Trophoblast cell (in vitro differentiated cells and primary cell): ENCODE measurements around the gene CRYBB2.

Source experiments
- DNase-seq, 2 donors: peaks; one replicate each; pipeline ENCODE4 v3.0.0-alpha.2; 2016
- H2AFZ ChIP-seq: 2 replicates; pipeline ENCODE4 v1.6.1; 2013; ENCODE audit warnings: low read length, moderate library complexity, mild to moderate bottlenecking; ENCODE audit not compliant: insufficient read depth, poor library complexity
- H2AK5ac ChIP-seq: 2 replicates; pipeline ENCODE4 v1.6.1; 2013; ENCODE audit warnings: mild to moderate bottlenecking, low read length
- H2BK120ac ChIP-seq: 2 replicates; pipeline ENCODE4 v1.6.1; 2013; ENCODE audit warnings: low read length, mild to moderate bottlenecking, moderate library complexity; ENCODE audit not compliant: insufficient read depth, poor library complexity
- H2BK12ac ChIP-seq: 2 replicates; pipeline ENCODE4 v1.6.1; 2013; ENCODE audit warnings: mild to moderate bottlenecking, low read length, moderate library complexity
- H2BK5ac ChIP-seq: 2 replicates; pipeline ENCODE4 v1.6.1; 2013; ENCODE audit warnings: low read length, low read depth, moderate library complexity, mild to moderate bottlenecking; ENCODE audit not compliant: poor library complexity
- H3K14ac ChIP-seq: 2 replicates; pipeline ENCODE4 v1.6.1; 2013; ENCODE audit warnings: mild to moderate bottlenecking, low read length
- H3K18ac ChIP-seq: 2 replicates; pipeline ENCODE4 v1.6.1; 2013; ENCODE audit warnings: mild to moderate bottlenecking, low read length
- H3K23ac ChIP-seq: 2 replicates; pipeline ENCODE4 v1.6.1; 2013; ENCODE audit warnings: low read length
- H3K27ac ChIP-seq: 2 replicates; pipeline ENCODE4 v1.5.1; 2013; ENCODE audit warnings: low read depth, mild to moderate bottlenecking, inconsistent platforms, low read length, moderate library complexity
- H3K27me3 ChIP-seq: 2 replicates; pipeline ENCODE4 v1.6.1; 2013; ENCODE audit warnings: inconsistent platforms, mild to moderate bottlenecking, low read length, moderate library complexity; ENCODE audit not compliant: insufficient read depth
- H3K36me3 ChIP-seq, 2 experiments: 1 replicate in 1 of 2; 2 replicates in 1 of 2; pipeline ENCODE4 v1.6.1; 2013; ENCODE audit warnings: low read length in 2 of 2, mild to moderate bottlenecking in 2 of 2, moderate library complexity in 1 of 2; ENCODE audit not compliant: insufficient read depth in 2 of 2, control insufficient read depth in 1 of 2
- H3K4ac ChIP-seq: 2 replicates; pipeline ENCODE4 v1.6.1; 2013; ENCODE audit warnings: low read depth, mild to moderate bottlenecking, low read length, moderate library complexity
- H3K4me1 ChIP-seq, 2 experiments: 1 replicate in 1 of 2; 2 replicates in 1 of 2; pipeline ENCODE4 v1.6.1; 2013; ENCODE audit warnings: low read length in 2 of 2, mild to moderate bottlenecking in 2 of 2, moderate library complexity in 1 of 2; ENCODE audit not compliant: insufficient read depth in 2 of 2, control insufficient read depth in 1 of 2
- H3K4me2 ChIP-seq: 2 replicates; pipeline ENCODE4 v1.6.1; 2013; ENCODE audit warnings: inconsistent platforms, mild to moderate bottlenecking, low read length, moderate library complexity
- H3K4me3 ChIP-seq: 2 replicates; pipeline ENCODE4 v1.5.1; 2013; ENCODE audit warnings: mild to moderate bottlenecking, low read depth, low read length, inconsistent platforms
- H3K79me1 ChIP-seq: one replicate; pipeline ENCODE4 v1.6.1; 2013; ENCODE audit warnings: low read length
- H3K79me2 ChIP-seq: 2 replicates; pipeline ENCODE4 v1.6.1; 2013; ENCODE audit warnings: low read length, mild to moderate bottlenecking; ENCODE audit not compliant: control insufficient read depth, insufficient read depth, poor library complexity
- H3K9ac ChIP-seq: 2 replicates; pipeline ENCODE4 v1.6.1; 2013; ENCODE audit warnings: mild to moderate bottlenecking, low read length
- H3K9me3 ChIP-seq: 2 replicates; pipeline ENCODE4 v1.6.1; 2013; ENCODE audit warnings: low read depth, mild to moderate bottlenecking, control low read depth, inconsistent platforms, low read length; ENCODE audit not compliant: insufficient read depth
- H4K12ac ChIP-seq: 2 replicates; pipeline ENCODE4 v1.6.1; 2013; ENCODE audit warnings: low read depth, mild to moderate bottlenecking, low read length, moderate library complexity
- H4K8ac ChIP-seq: 2 replicates; pipeline ENCODE4 v1.6.1; 2013; ENCODE audit warnings: low read depth, mild to moderate bottlenecking, low read length, moderate library complexity
- H4K91ac ChIP-seq: one replicate; pipeline ENCODE4 v1.6.1; 2013; ENCODE audit warnings: low read depth, mild to moderate bottlenecking, low read length, moderate library complexity
- WGBS: extraction: QIAGEN DNeasy Blood & Tissue Kit; methylation state at CpG from one replicate; pipeline ENCODE4 v1.1.7; 2013; ENCODE audit warnings: missing lambda C conversion rate; ENCODE audit not compliant: insufficient read length, insufficient coverage; ENCODE audit errors: extremely low coverage; 5-methylcytosine and 5-hydroxymethylcytosine counted together

The CRYBB2 gene

GRCh38 chr22:25207553-25208157 is 11.8 kb upstream of the CRYBB2 start:
- WGBS, result 100% methylated on average over 1 of the region's 2 CpGs
- H3K4ac ChIP-seq, result no peak overlapping the region
- no peak overlapping the region for H3K23ac ChIP-seq

GRCh38 chr22:25208328-25208727 is 11.1 kb upstream of the CRYBB2 start:
- Histone ChIP-seq H3K9me3 (peaks cover 2% of the 10 kb centered on the region), H3K36me3 (peaks cover 2 to 3% of the 10 kb centered on the region in 2 experiments), H3K4me3 (no peak overlapping the region), H3K4ac (no peak overlapping the region), H4K91ac (no peak overlapping the region), H2AFZ (no peak overlapping the region), H2BK12ac (no peak overlapping the region), H3K27me3 (no peaks in the 10 kb centered on the region), H3K27ac (no peak overlapping the region), H3K18ac (no peak overlapping the region), H3K79me1 (no peaks in the 10 kb centered on the region), H3K14ac (no peak overlapping the region), H3K4me2 (no peak overlapping the region), H3K23ac (no peak overlapping the region), H2BK5ac (no peak overlapping the region), H3K4me1 (no peaks in the 10 kb centered on the region), H3K9ac (no peak overlapping the region), H2BK120ac (no peak overlapping the region), H2AK5ac (no peak overlapping the region), H3K79me2 (no peaks in the 10 kb centered on the region), H4K8ac (no peak overlapping the region), H4K12ac (no peak overlapping the region)
- WGBS, result no CpG with 5 or more reads among the region's 2 CpGs
- DNase-seq, result no peak

More at GRCh38 chr22:25207553-25208157, 11.8 kb upstream of the CRYBB2 start:
- no peak overlapping the region for H3K27ac ChIP-seq
- no peak for DNase-seq
- H3K36me3 ChIP-seq, result peaks cover 2 to 3% of the 10 kb centered on the region in 2 experiments
- no peak overlapping the region for H3K4me2 ChIP-seq
- H2AK5ac ChIP-seq, result no peak overlapping the region
- H3K14ac ChIP-seq, result no peak overlapping the region
- H2BK12ac ChIP-seq, result no peak overlapping the region
- H3K79me1 ChIP-seq, result no peaks in the 10 kb centered on the region
- H2BK5ac ChIP-seq, result no peak overlapping the region
- H3K18ac ChIP-seq, result no peak overlapping the region
- no peak overlapping the region for H3K4me3 ChIP-seq
- H4K91ac ChIP-seq, result no peak overlapping the region
- H3K79me2 ChIP-seq, result no peaks in the 10 kb centered on the region
- H3K27me3 ChIP-seq, result no peaks in the 10 kb centered on the region
- no peak overlapping the region for H4K12ac ChIP-seq
- H4K8ac ChIP-seq, result no peak overlapping the region
- H2AFZ ChIP-seq, result no peak overlapping the region
- H3K9ac ChIP-seq, result no peak overlapping the region
- H2BK120ac ChIP-seq, result no peak overlapping the region
- peaks cover 2% of the 10 kb centered on the region for H3K9me3 ChIP-seq
- H3K4me1 ChIP-seq, result no peaks in the 10 kb centered on the region

GRCh38 chr22:25208743-25209505 is 10.5 kb upstream of the CRYBB2 start:
- H2BK120ac ChIP-seq, result no peak overlapping the region
- H3K23ac ChIP-seq, result no peak overlapping the region
- no peak overlapping the region for H3K4ac ChIP-seq
- no peaks in the 10 kb centered on the region for H3K79me2 ChIP-seq
- H2BK12ac ChIP-seq, result no peak overlapping the region
- no peak overlapping the region for H3K14ac ChIP-seq
- H3K27me3 ChIP-seq, result no peaks in the 10 kb centered on the region
- H2AK5ac ChIP-seq, result no peak overlapping the region
- no peak overlapping the region for H3K4me3 ChIP-seq
- H3K9me3 ChIP-seq, result peaks cover 2% of the 10 kb centered on the region
- H3K4me1 ChIP-seq, result no peaks in the 10 kb centered on the region
- no peak overlapping the region for H3K4me2 ChIP-seq
- H2AFZ ChIP-seq, result no peak overlapping the region
- no peaks in the 10 kb centered on the region for H3K79me1 ChIP-seq
- no peak for DNase-seq
- no peak overlapping the region for H3K27ac ChIP-seq
- no peak overlapping the region for H3K18ac ChIP-seq
- H4K12ac ChIP-seq, result no peak overlapping the region
- H3K36me3 ChIP-seq, result no peaks in the 10 kb centered on the region
- H4K91ac ChIP-seq, result no peak overlapping the region
- H4K8ac ChIP-seq, result no peak overlapping the region
- no peak overlapping the region for H3K9ac ChIP-seq
- WGBS, result no CpG with 5 or more reads among the region's 17 CpGs
- H2BK5ac ChIP-seq, result no peak overlapping the region

- no peaks in the 10 kb centered on the region for H3K27me3 ChIP-seq
- DNase-seq, result no peak
- no CpG with 5 or more reads among the region's 3 CpGs for WGBS
- H4K91ac ChIP-seq, result no peak overlapping the region
- H3K4ac ChIP-seq, result no peak overlapping the region
- H4K12ac ChIP-seq, result no peak overlapping the region
- no peaks in the 10 kb centered on the region for H3K79me2 ChIP-seq
- no peak overlapping the region for H3K4me2 ChIP-seq
- H3K27ac ChIP-seq, result no peak overlapping the region
- no peak overlapping the region for H3K23ac ChIP-seq
- no peak overlapping the region for H3K9ac ChIP-seq
- H2BK12ac ChIP-seq, result no peak overlapping the region
- no peak overlapping the region for H4K8ac ChIP-seq
- H2AFZ ChIP-seq, result no peak overlapping the region
- H3K4me1 ChIP-seq, result no peaks in the 10 kb centered on the region
- H3K79me1 ChIP-seq, result no peaks in the 10 kb centered on the region
- no peak overlapping the region for H2BK120ac ChIP-seq
- H3K9me3 ChIP-seq, result no peaks in the 10 kb centered on the region
- no peak overlapping the region for H2BK5ac ChIP-seq
- no peak overlapping the region for H3K14ac ChIP-seq
- H3K36me3 ChIP-seq, result no peaks in the 10 kb centered on the region
- H3K18ac ChIP-seq, result no peak overlapping the region
- H3K4me3 ChIP-seq, result no peak overlapping the region
- no peak overlapping the region for H2AK5ac ChIP-seq
These were observed 8.6 kb upstream of the CRYBB2 start for GRCh38 chr22:25210793-25211192.
